K562 (cell line): ENCODE data around the gene AKIRIN1. TPM values are rescaled to one million over a fixed set of nuclear protein-coding genes. Genes with fewer than 3 reads are reported as not detected.

ENCODE experiments used
- BACH1 ChIP-seq: fragments of 200-800 bp; sonication (Bioruptor generic); IDR thresholded peaks from 2 replicates; pipeline ENCODE4 v1.6.1; 2016; ENCODE audit warnings: missing genetic modification characterization, missing compliant biosample characterization
- C11orf30 ChIP-seq: fragments of 450-650 bp; IDR thresholded peaks from 2 replicates; pipeline ENCODE4 v1.6.1; 2016; ENCODE audit warnings: low read depth, mild to moderate bottlenecking
- CCNT2 ChIP-seq: IDR thresholded peaks from 2 replicates; pipeline ENCODE4 v1.6.1; 2011; ENCODE audit warnings: borderline replicate concordance, low read depth, mild to moderate bottlenecking, moderate library complexity, mixed read lengths, low read length; ENCODE audit not compliant: insufficient read length; ENCODE audit errors: extremely low read depth
- DACH1 ChIP-seq: fragments of 450-650 bp; IDR thresholded peaks from 2 replicates; pipeline ENCODE4 v1.6.1; 2018; ENCODE audit not compliant: partially characterized antibody
- DIDO1 ChIP-seq: fragments of 450-650 bp; IDR thresholded peaks from 2 replicates; pipeline ENCODE4 v1.6.1; 2016; ENCODE audit warnings: low read depth, missing biosample characterization, missing genetic modification characterization
- ELF4 ChIP-seq: fragments of 450-650 bp; formaldehyde crosslinking; IDR thresholded peaks from 2 replicates; pipeline ENCODE4 v1.4.0; 2022; ENCODE audit warnings: missing genetic modification characterization
- HLTF ChIP-seq: fragments of 450-650 bp; IDR thresholded peaks from 2 replicates; pipeline ENCODE4 v1.6.1; 2016
- HSF4 ChIP-seq: fragments of 250-450 bp; sonication (Bioruptor Pico); IDR thresholded peaks from 2 replicates; pipeline ENCODE4 v2.1.2; 2022; ENCODE audit warnings: mild to moderate bottlenecking, moderate library complexity, borderline replicate concordance
- MAFF ChIP-seq: IDR thresholded peaks from 2 replicates; pipeline ENCODE4 v1.6.1; 2012; ENCODE audit warnings: low read length, improper control_type of control experiment
- MAFG ChIP-seq: fragments of 450-650 bp; conservative IDR thresholded peaks from 2 replicates; pipeline ENCODE4 v1.6.1; 2016; ENCODE audit warnings: missing genetic modification characterization, missing compliant biosample characterization
- MCM7 ChIP-seq, 2 experiments: fragments of 450-650 bp; IDR thresholded peaks; 2 replicates each; pipeline ENCODE4 v1.6.1; 2016 to 2018
- NBN ChIP-seq: fragments of 450-650 bp; IDR thresholded peaks from 2 replicates; pipeline ENCODE4 v1.6.1; 2016; ENCODE audit warnings: low read depth, mild to moderate bottlenecking
- NFRKB ChIP-seq: fragments of 450-650 bp; IDR thresholded peaks from 2 replicates; pipeline ENCODE4 v1.6.1; 2016; ENCODE audit warnings: low read depth
- NFYB ChIP-seq: IDR thresholded peaks from 2 replicates; pipeline ENCODE4 v1.6.1; 2011; ENCODE audit warnings: mild to moderate bottlenecking, moderate library complexity; ENCODE audit not compliant: insufficient read length; ENCODE audit errors: extremely low read depth
- NR2F6 ChIP-seq: fragments of 450-650 bp; formaldehyde crosslinking; IDR thresholded peaks from 2 replicates; pipeline ENCODE4 v1.4.0; 2020; ENCODE audit warnings: mild to moderate bottlenecking
- ZFP30 ChIP-seq: fragments of 250-450 bp; sonication (Bioruptor Pico); IDR thresholded peaks from 2 replicates; pipeline ENCODE4 v1.8.0; 2022; ENCODE audit warnings: moderate library complexity, mild to moderate bottlenecking, inconsistent platforms, borderline replicate concordance
- ZNF316 ChIP-seq: fragments of 450-650 bp; IDR thresholded peaks from 2 replicates; pipeline ENCODE4 v1.6.1; 2016
- ZNF668 ChIP-seq: fragments of 250-450 bp; sonication (Bioruptor Pico); IDR thresholded peaks from 2 replicates; pipeline ENCODE4 v1.8.0; 2022; ENCODE audit warnings: mild to moderate bottlenecking, inconsistent platforms
- ZNF766 ChIP-seq: fragments of 200-800 bp; sonication (Bioruptor generic); conservative IDR thresholded peaks from 2 replicates; pipeline ENCODE4 v1.6.1; 2016; ENCODE audit warnings: missing genetic modification characterization, missing compliant biosample characterization
- polyA plus RNA-seq, 8 experiments: library from polyadenylated mRNA; depleted of rRNA in 4 of 8; stranded (reverse) in 5 of 8; unstranded in 3 of 8; fragments of >200 nt; fragmentation: Nextera tagmentation in 2 of 8; fragmentation: Illumina TruSeq in 1 of 8; extraction: Ambion mirVana in 2 of 8; extraction: Trizol in 1 of 8; gene quantifications; 2 replicates each; pipeline versions ENCODE4 v1.2.1 to v1.2.3, GENCODE V29; 2011 to 2014; ENCODE audit warnings: inconsistent platforms in 1 of 8, missing spikeins in 1 of 8
- total RNA-seq, 7 experiments: library from RNA; depleted of rRNA in 6 of 7; stranded (reverse); fragments of >200 nt in 6 of 7; fragmentation: Illumina TruSeq in 2 of 7; extraction: Trizol in 2 of 7; gene quantifications; 2 replicates each; pipeline versions ENCODE4 v1.2.1 to v1.2.3, GENCODE V29; 2011 to 2021; ENCODE audit warnings: low replicate concordance in 1 of 7
- TF ChIP-seq, protein P1 (sequence below): fragments of 450-650 bp; IDR thresholded peaks from 2 replicates; pipeline ENCODE4 v1.6.1; 2016; ENCODE audit warnings: low read depth, mild to moderate bottlenecking, moderate library complexity
- TF ChIP-seq, protein P2 (sequence below): fragments of 250-450 bp; sonication (Bioruptor Pico); IDR thresholded peaks from 2 replicates; pipeline ENCODE4 v1.9.0; 2021; ENCODE audit warnings: mild to moderate bottlenecking
- TF ChIP-seq, protein P3 (sequence below): sonication (generic); formaldehyde crosslinking; IDR thresholded peaks from 2 replicates; pipeline ENCODE4 v1.8.0; 2022; ENCODE audit warnings: mild to moderate bottlenecking, missing genetic modification reagents, borderline replicate concordance
- TF ChIP-seq, protein P4 (sequence below): fragments of 450-650 bp; IDR thresholded peaks from 2 replicates; pipeline ENCODE4 v1.6.1; 2016
- TF ChIP-seq, protein P5 (sequence below): fragments of 250-450 bp; sonication (Bioruptor Pico); IDR thresholded peaks from 2 replicates; pipeline ENCODE4 v1.4.0; 2020; ENCODE audit warnings: mild to moderate bottlenecking, moderate library complexity

The AKIRIN1 gene
- total and polyA plus RNA-seq, 9 of the 15 experiments (the other 6 are each of a cell fraction or from before 2014, with no cell fraction given): 11.5 to 139 (median 83.4) TPM

DNA sequence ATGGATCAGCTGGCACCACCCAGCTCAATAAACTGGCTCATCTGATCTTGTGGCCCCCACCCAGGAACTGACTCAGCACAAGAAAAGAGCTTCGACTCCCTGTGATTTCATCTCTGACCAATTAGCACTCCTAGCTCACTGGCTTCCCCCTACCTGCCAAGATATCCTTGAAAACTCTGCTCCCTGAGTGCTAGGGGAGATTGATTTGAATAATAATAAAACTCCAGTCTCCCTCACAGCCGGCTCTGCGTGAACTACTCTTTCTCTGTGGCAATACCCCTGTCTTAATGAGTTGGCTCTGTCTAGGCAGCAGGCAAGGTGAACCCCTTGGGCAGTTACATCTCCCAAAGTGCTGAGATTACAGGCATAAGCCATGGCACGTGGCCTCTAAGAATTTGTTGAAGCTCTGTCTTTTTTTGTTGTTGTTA lies 37.6 kb upstream of the AKIRIN1 start (continued):
- TF ChIP-seq, protein P1, sequence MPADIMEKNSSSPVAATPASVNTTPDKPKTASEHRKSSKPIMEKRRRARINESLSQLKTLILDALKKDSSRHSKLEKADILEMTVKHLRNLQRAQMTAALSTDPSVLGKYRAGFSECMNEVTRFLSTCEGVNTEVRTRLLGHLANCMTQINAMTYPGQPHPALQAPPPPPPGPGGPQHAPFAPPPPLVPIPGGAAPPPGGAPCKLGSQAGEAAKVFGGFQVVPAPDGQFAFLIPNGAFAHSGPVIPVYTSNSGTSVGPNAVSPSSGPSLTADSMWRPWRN: no peak
- no peak for TF ChIP-seq MCM7 (IDR thresholded peaks at IDR 0.05)
- TF ChIP-seq HLTF: no peak
- no peak for TF ChIP-seq ELF4 (CRISPR knock-in tag)
- TF ChIP-seq NBN: 0 out of 2 replicates have a peak, but pooled peaks have one; percentile 33
- TF ChIP-seq, protein P2, sequence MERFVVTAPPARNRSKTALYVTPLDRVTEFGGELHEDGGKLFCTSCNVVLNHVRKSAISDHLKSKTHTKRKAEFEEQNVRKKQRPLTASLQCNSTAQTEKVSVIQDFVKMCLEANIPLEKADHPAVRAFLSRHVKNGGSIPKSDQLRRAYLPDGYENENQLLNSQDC (CRISPR knock-in tag): no peak
- peak; percentile 1 for TF ChIP-seq DACH1
- no peak for TF ChIP-seq NR2F6 (CRISPR knock-in tag)
- no peak for TF ChIP-seq CCNT2
- TF ChIP-seq C11orf30: peak; percentile 88
- TF ChIP-seq, protein P3, sequence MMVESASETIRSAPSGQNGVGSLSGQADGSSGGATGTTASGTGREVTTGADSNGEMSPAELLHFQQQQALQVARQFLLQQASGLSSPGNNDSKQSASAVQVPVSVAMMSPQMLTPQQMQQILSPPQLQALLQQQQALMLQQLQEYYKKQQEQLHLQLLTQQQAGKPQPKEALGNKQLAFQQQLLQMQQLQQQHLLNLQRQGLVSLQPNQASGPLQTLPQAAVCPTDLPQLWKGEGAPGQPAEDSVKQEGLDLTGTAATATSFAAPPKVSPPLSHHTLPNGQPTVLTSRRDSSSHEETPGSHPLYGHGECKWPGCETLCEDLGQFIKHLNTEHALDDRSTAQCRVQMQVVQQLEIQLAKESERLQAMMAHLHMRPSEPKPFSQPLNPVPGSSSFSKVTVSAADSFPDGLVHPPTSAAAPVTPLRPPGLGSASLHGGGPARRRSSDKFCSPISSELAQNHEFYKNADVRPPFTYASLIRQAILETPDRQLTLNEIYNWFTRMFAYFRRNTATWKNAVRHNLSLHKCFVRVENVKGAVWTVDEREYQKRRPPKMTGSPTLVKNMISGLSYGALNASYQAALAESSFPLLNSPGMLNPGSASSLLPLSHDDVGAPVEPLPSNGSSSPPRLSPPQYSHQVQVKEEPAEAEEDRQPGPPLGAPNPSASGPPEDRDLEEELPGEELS (CRISPR knock-in tag): no peak
- peak; percentile 49; the same call in 1 of the 2 replicates for TF ChIP-seq BACH1
- peak; percentile 28; the same call in 1 of the 2 replicates for TF ChIP-seq MAFG (tag)
- TF ChIP-seq, protein P4, sequence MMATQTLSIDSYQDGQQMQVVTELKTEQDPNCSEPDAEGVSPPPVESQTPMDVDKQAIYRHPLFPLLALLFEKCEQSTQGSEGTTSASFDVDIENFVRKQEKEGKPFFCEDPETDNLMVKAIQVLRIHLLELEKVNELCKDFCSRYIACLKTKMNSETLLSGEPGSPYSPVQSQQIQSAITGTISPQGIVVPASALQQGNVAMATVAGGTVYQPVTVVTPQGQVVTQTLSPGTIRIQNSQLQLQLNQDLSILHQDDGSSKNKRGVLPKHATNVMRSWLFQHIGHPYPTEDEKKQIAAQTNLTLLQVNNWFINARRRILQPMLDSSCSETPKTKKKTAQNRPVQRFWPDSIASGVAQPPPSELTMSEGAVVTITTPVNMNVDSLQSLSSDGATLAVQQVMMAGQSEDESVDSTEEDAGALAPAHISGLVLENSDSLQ: no peak
- no peak for TF ChIP-seq ZNF668 (CRISPR knock-in tag)
- TF ChIP-seq ZNF316: peak; percentile 90
- TF ChIP-seq NFYB: peak; percentile 40
- TF ChIP-seq MAFF: peak; percentile 31; the same call in 1 of the 2 replicates
- no peak for TF ChIP-seq ZFP30
- TF ChIP-seq, protein P5, sequence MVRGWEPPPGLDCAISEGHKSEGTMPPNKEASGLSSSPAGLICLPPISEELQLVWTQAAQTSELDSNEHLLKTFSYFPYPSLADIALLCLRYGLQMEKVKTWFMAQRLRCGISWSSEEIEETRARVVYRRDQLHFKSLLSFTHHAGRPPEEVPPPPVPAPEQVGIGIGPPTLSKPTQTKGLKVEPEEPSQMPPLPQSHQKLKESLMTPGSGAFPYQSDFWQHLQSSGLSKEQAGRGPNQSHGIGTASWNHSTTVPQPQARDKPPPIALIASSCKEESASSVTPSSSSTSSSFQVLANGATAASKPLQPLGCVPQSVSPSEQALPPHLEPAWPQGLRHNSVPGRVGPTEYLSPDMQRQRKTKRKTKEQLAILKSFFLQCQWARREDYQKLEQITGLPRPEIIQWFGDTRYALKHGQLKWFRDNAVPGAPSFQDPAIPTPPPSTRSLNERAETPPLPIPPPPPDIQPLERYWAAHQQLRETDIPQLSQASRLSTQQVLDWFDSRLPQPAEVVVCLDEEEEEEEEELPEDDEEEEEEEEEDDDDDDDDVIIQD (CRISPR knock-in tag): no peak
- TF ChIP-seq ZNF766 (CRISPR knock-in tag): no peak
- TF ChIP-seq DIDO1 (tag): no peak
- no peak for TF ChIP-seq NFRKB
- TF ChIP-seq HSF4: no peak
